Vagina (tissue), 2 donors: ENCODE results near the gene PRSS1. TPM values are rescaled to one million over a fixed set of nuclear protein-coding genes. Genes with fewer than 3 reads are reported as not detected.

Source experiments
- DNase-seq, 2 donors: peaks; one replicate each; pipeline ENCODE4 v3.0.0-alpha.2; 2017; ENCODE audit errors: extremely low spot score in 2 of 2
- H3K27ac ChIP-seq: fragments of 200-600 bp; sonication (generic); one replicate; pipeline ENCODE4 v1.5.1; 2019
- H3K27me3 ChIP-seq: fragments of 200-600 bp; sonication (generic); one replicate; pipeline ENCODE4 v1.5.1; 2019
- H3K36me3 ChIP-seq, 2 donors: fragments of 200-600 bp; sonication (generic); one replicate each; pipeline ENCODE4 v1.5.1; 2017 to 2019
- H3K4me1 ChIP-seq: fragments of 200-600 bp; sonication (generic); one replicate; pipeline ENCODE4 v1.5.1; 2019
- H3K4me3 ChIP-seq, 2 donors: fragments of 200-600 bp; sonication (generic); 1 replicate in 1 of 2; 2 replicates in 1 of 2; pipeline ENCODE4 v1.5.1; 2016 to 2019
- H3K9me3 ChIP-seq: fragments of 200-600 bp; sonication (generic); one replicate; pipeline ENCODE4 v1.5.1; 2019
- POLR2A ChIP-seq, 2 donors: fragments of 450-650 bp; IDR thresholded peaks; one replicate each; pipeline ENCODE4 v1.6.1; 2017; ENCODE audit warnings: antibody characterized with exemption in 2 of 2, mild to moderate bottlenecking in 2 of 2, moderate library complexity in 2 of 2
- POLR2AphosphoS5 ChIP-seq, 2 donors: sonication (generic); formaldehyde crosslinking; IDR thresholded peaks; one replicate each; pipeline ENCODE4 v1.9.0; 2017; ENCODE audit warnings: antibody characterized with exemption in 2 of 2, mild to moderate bottlenecking in 2 of 2, low read depth in 1 of 2; ENCODE audit not compliant: insufficient read depth in 1 of 2
- intact Hi-C: fragments of 100-400 bp; cut with DNase I; formaldehyde crosslinking; loops from one replicate; pipeline ENCODE4 v1.15.1; 2023
- total RNA-seq: library from RNA; depleted of rRNA; stranded (reverse); fragments of >200 nt; gene quantifications from one replicate; pipeline ENCODE4 v1.2.3, GENCODE V29; 2016
- TF ChIP-seq, protein P1 (sequence below), 3 experiments: fragments of 450-650 bp in 2 of 3; fragments of 200-600 bp in 1 of 3; sonication (generic) in 1 of 3; IDR thresholded peaks; one replicate each; pipeline ENCODE4 v1.5.1; 2017 to 2019; ENCODE audit warnings: antibody characterized with exemption in 3 of 3, mild to moderate bottlenecking in 2 of 3, moderate library complexity in 2 of 3

Gene PRSS1
- total RNA-seq, 1 donor from 2014 or later: not detected

DNA sequence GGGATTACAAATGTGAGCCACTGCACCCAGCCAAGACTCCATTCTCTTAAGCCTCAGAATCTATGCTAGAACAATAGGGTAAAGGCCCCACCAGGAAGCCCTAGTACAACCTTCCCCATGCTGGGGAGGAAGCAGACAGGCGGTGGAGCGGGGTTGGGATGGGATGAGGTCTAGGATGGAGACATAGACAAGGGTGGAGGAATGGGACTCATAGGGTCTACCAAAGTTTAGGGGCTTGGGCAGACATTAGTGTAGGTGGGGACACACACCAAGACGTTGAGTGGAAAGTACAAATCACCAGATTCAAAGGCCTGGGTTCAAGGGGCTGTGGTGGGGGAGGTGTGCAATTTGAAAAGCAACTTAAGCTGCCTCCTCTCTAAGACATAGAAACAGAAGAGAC is 40.8 kb downstream of the PRSS1 start:
- DNase-seq: no peak
- Histone ChIP-seq H3K4me3 (no peak overlapping the region), H3K9me3 (no peaks in the 10 kb centered on the region), H3K36me3 (no peaks in the 10 kb centered on the region), H3K4me1 (no peaks in the 10 kb centered on the region), H3K27ac (no peak overlapping the region), H3K27me3 (no peaks in the 10 kb centered on the region)
- TF ChIP-seq POLR2AphosphoS5 (IDR thresholded peaks at IDR 0.05; ENCODE audit: insufficient read depth in 1 of 2, low read depth in 1 of 2): no peak
- no peak for TF ChIP-seq POLR2A (IDR thresholded peaks at IDR 0.05)
- TF ChIP-seq, protein P1, sequence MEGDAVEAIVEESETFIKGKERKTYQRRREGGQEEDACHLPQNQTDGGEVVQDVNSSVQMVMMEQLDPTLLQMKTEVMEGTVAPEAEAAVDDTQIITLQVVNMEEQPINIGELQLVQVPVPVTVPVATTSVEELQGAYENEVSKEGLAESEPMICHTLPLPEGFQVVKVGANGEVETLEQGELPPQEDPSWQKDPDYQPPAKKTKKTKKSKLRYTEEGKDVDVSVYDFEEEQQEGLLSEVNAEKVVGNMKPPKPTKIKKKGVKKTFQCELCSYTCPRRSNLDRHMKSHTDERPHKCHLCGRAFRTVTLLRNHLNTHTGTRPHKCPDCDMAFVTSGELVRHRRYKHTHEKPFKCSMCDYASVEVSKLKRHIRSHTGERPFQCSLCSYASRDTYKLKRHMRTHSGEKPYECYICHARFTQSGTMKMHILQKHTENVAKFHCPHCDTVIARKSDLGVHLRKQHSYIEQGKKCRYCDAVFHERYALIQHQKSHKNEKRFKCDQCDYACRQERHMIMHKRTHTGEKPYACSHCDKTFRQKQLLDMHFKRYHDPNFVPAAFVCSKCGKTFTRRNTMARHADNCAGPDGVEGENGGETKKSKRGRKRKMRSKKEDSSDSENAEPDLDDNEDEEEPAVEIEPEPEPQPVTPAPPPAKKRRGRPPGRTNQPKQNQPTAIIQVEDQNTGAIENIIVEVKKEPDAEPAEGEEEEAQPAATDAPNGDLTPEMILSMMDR (IDR thresholded peaks at IDR 0.05): no peak
- intact Hi-C loops: no loop called here

DNA sequence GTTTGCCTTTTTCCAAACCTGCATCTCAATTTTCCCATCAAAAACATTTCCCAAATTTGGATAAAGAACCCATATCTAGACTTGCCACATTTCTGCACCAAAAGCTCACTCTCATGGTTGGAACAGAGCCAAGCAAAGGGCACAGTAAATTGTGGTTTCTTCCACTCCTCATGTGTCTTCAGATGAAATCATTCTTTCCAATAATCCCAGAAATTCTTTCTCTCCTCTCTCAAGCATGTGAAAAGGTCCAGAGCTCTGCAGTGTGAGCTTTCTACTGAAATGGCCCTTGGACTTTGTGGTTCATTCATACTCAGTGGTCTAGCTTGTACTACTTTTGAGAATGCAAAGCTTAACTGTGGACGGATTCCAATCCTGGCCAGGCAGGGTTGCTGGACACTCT is 41.3 kb downstream of the PRSS1 start:
- H3K4me1 ChIP-seq: no peaks in the 10 kb centered on the region
- no peak for DNase-seq
- H3K36me3 ChIP-seq: no peaks in the 10 kb centered on the region
- H3K9me3 ChIP-seq: no peaks in the 10 kb centered on the region
- no peak for TF ChIP-seq POLR2A (IDR thresholded peaks at IDR 0.05)
- TF ChIP-seq POLR2AphosphoS5 (IDR thresholded peaks at IDR 0.05; ENCODE audit: insufficient read depth in 1 of 2, low read depth in 1 of 2): no peak
- TF ChIP-seq, protein P1 (IDR thresholded peaks at IDR 0.05): no peak
- no peaks in the 10 kb centered on the region for H3K27me3 ChIP-seq
- no peak overlapping the region for H3K27ac ChIP-seq
- intact Hi-C loops: no loop called here
- H3K4me3 ChIP-seq: no peak overlapping the region

DNA sequence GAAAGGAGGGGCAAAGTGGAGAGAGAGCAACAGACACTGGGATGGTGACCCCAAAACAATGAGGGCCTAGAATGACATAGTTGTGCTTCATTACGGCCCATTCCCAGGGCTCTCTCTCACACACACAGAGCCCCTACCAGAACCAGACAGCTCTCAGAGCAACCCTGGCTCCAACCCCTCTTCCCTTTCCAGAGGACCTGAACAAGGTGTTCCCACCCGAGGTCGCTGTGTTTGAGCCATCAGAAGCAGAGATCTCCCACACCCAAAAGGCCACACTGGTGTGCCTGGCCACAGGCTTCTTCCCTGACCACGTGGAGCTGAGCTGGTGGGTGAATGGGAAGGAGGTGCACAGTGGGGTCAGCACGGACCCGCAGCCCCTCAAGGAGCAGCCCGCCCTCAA is 42.2 kb downstream of the PRSS1 start:
- TF ChIP-seq POLR2AphosphoS5 (IDR thresholded peaks at IDR 0.05; ENCODE audit: insufficient read depth in 1 of 2, low read depth in 1 of 2) (no peak), POLR2A (IDR thresholded peaks at IDR 0.05) (no peak)
- TF ChIP-seq, protein P1 (IDR thresholded peaks at IDR 0.05): no peak
- H3K4me3 ChIP-seq: no peak overlapping the region
- peaks cover 3% of the 10 kb centered on the region for H3K4me1 ChIP-seq
- H3K27ac ChIP-seq: no peak overlapping the region
- no peak for DNase-seq
- H3K27me3 ChIP-seq: no peaks in the 10 kb centered on the region
- no peaks in the 10 kb centered on the region for H3K36me3 ChIP-seq
- H3K9me3 ChIP-seq: no peaks in the 10 kb centered on the region
- intact Hi-C loops: no loop called here

DNA sequence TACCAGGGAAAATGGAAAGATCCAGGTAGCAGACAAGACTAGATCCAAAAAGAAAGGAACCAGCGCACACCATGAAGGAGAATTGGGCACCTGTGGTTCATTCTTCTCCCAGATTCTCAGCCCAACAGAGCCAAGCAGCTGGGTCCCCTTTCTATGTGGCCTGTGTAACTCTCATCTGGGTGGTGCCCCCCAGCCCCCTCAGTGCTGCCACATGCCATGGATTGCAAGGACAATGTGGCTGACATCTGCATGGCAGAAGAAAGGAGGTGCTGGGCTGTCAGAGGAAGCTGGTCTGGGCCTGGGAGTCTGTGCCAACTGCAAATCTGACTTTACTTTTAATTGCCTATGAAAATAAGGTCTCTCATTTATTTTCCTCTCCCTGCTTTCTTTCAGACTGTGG is 42.9 kb downstream of the PRSS1 start:
- Histone ChIP-seq H3K4me3 (no peak overlapping the region), H3K27me3 (no peaks in the 10 kb centered on the region), H3K27ac (no peak overlapping the region), H3K36me3 (no peaks in the 10 kb centered on the region), H3K9me3 (no peaks in the 10 kb centered on the region), H3K4me1 (peaks cover 10% of the 10 kb centered on the region)
- DNase-seq: no peak
- intact Hi-C loops: no loop called here
- TF ChIP-seq POLR2A (IDR thresholded peaks at IDR 0.05): no peak
- TF ChIP-seq POLR2AphosphoS5 (IDR thresholded peaks at IDR 0.05; ENCODE audit: insufficient read depth in 1 of 2, low read depth in 1 of 2): no peak
- TF ChIP-seq, protein P1 (IDR thresholded peaks at IDR 0.05): no peak

DNA sequence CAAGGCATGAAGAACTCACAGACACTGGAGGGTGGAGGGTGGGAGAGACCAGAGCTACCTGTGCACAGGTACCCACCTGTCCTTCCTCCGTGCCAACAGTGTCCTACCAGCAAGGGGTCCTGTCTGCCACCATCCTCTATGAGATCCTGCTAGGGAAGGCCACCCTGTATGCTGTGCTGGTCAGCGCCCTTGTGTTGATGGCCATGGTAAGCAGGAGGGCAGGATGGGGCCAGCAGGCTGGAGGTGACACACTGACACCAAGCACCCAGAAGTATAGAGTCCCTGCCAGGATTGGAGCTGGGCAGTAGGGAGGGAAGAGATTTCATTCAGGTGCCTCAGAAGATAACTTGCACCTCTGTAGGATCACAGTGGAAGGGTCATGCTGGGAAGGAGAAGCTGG is 43.3 kb downstream of the PRSS1 start:
- H3K4me3 ChIP-seq: no peak overlapping the region
- peaks cover 4% of the 10 kb centered on the region for H3K27me3 ChIP-seq
- H3K4me1 ChIP-seq: peaks cover 14% of the 10 kb centered on the region
- DNase-seq: no peak
- H3K9me3 ChIP-seq: no peaks in the 10 kb centered on the region
- no peak for TF ChIP-seq POLR2AphosphoS5 (IDR thresholded peaks at IDR 0.05; ENCODE audit: insufficient read depth in 1 of 2, low read depth in 1 of 2)
- no peak for TF ChIP-seq POLR2A (IDR thresholded peaks at IDR 0.05)
- TF ChIP-seq, protein P1 (IDR thresholded peaks at IDR 0.05): no peak
- intact Hi-C loops: no loop called here
- no peaks in the 10 kb centered on the region for H3K36me3 ChIP-seq
- no peak overlapping the region for H3K27ac ChIP-seq
